Liver (tissue), 9 donors: ENCODE data around the gene CLOCK. TPM values are rescaled to one million over a fixed set of nuclear protein-coding genes. Genes with fewer than 3 reads are reported as not detected.

Experiments used
- DNase-seq: peaks from one replicate; pipeline ENCODE4 v3.0.0-alpha.2; 2017; ENCODE audit warnings: low spot score
- H3K27ac ChIP-seq, 2 donors: one replicate each; pipeline ENCODE4 v1.7.0; 2013; ENCODE audit warnings: inconsistent platforms in 2 of 2, low read length in 2 of 2, control low read depth in 1 of 2, low read depth in 1 of 2, mild to moderate bottlenecking in 1 of 2
- H3K27me3 ChIP-seq, 4 donors: one replicate each; pipeline versions ENCODE4 v1.6.1 to v1.7.0; 2013; ENCODE audit warnings: low read length in 3 of 4, inconsistent platforms in 1 of 4, mild to moderate bottlenecking in 1 of 4, moderate library complexity in 1 of 4; ENCODE audit not compliant: control insufficient read depth in 4 of 4, insufficient read depth in 4 of 4
- H3K36me3 ChIP-seq, 4 donors: one replicate each; pipeline versions ENCODE4 v1.6.1 to v1.7.0; 2013; ENCODE audit warnings: low read length in 3 of 4, mild to moderate bottlenecking in 3 of 4, low read depth in 1 of 4, moderate library complexity in 1 of 4; ENCODE audit not compliant: control insufficient read depth in 4 of 4, insufficient read depth in 3 of 4
- H3K4me1 ChIP-seq, 4 donors: one replicate each; pipeline versions ENCODE4 v1.6.1 to v1.7.0; 2013; ENCODE audit warnings: low read length in 3 of 4, mild to moderate bottlenecking in 3 of 4, moderate library complexity in 1 of 4; ENCODE audit not compliant: control insufficient read depth in 4 of 4, insufficient read depth in 4 of 4
- H3K4me3 ChIP-seq, 3 donors: one replicate each; pipeline versions ENCODE4 v1.6.1 to v1.7.0; 2013; ENCODE audit warnings: low read length in 3 of 3, control low read depth in 1 of 3, low read depth in 1 of 3, mild to moderate bottlenecking in 1 of 3
- H3K9ac ChIP-seq, 2 donors: one replicate each; pipeline ENCODE4 v1.7.0; 2013; ENCODE audit warnings: low read length in 2 of 2, mild to moderate bottlenecking in 2 of 2, moderate library complexity in 2 of 2, control low read depth in 1 of 2, low read depth in 1 of 2
- H3K9me3 ChIP-seq, 4 donors: one replicate each; pipeline versions ENCODE4 v1.6.1 to v1.7.0; 2013; ENCODE audit warnings: low read length in 3 of 4; ENCODE audit not compliant: control insufficient read depth in 4 of 4
- FOXA2 ChIP-seq: IDR thresholded peaks from 2 replicates; pipeline ENCODE4 v1.6.1; 2016; ENCODE audit warnings: antibody characterized with exemption
- GABPA ChIP-seq, 2 donors: IDR thresholded peaks in 1 of 2; conservative IDR thresholded peaks in 1 of 2; 2 replicates each; pipeline ENCODE4 v1.6.1; 2016; ENCODE audit warnings: antibody characterized with exemption in 2 of 2, mild to moderate bottlenecking in 1 of 2, moderate library complexity in 1 of 2
- HNF4A ChIP-seq, 2 donors: conservative IDR thresholded peaks; 2 replicates each; pipeline ENCODE4 v1.6.1; 2016; ENCODE audit warnings: antibody characterized with exemption in 2 of 2, mild to moderate bottlenecking in 2 of 2
- HNF4G ChIP-seq: IDR thresholded peaks from 2 replicates; pipeline ENCODE4 v1.6.1; 2016; ENCODE audit warnings: antibody characterized with exemption
- JUND ChIP-seq, 2 donors: IDR thresholded peaks; 2 replicates each; pipeline ENCODE4 v1.6.1; 2016; ENCODE audit warnings: antibody characterized with exemption in 2 of 2
- RAD21 ChIP-seq, 2 donors: IDR thresholded peaks; 2 replicates each; pipeline ENCODE4 v1.6.1; 2016; ENCODE audit warnings: antibody characterized with exemption in 2 of 2, mild to moderate bottlenecking in 2 of 2
- RXRA ChIP-seq, 2 donors: IDR thresholded peaks; 2 replicates each; pipeline ENCODE4 v1.6.1; 2017 to 2018; ENCODE audit warnings: antibody characterized with exemption in 2 of 2, mild to moderate bottlenecking in 1 of 2
- SP1 ChIP-seq: IDR thresholded peaks from 2 replicates; pipeline ENCODE4 v1.6.1; 2018; ENCODE audit warnings: antibody characterized with exemption, mild to moderate bottlenecking
- YY1 ChIP-seq: IDR thresholded peaks from 2 replicates; pipeline ENCODE4 v1.6.1; 2016; ENCODE audit warnings: antibody characterized with exemption, mild to moderate bottlenecking
- WGBS: extraction: QIAGEN DNeasy Blood & Tissue Kit; methylation state at CpG from one replicate; pipeline ENCODE4 v1.1.7; 2013; 5-methylcytosine and 5-hydroxymethylcytosine counted together
- polyA plus RNA-seq, 2 donors: library from polyadenylated mRNA; stranded (reverse) in 1 of 2; unstranded in 1 of 2; fragments of 200-250 nt in 1 of 2; fragments of >200 nt in 1 of 2; fragmentation: Nextera tagmentation in 1 of 2; extraction: Ambion mirVana in 1 of 2; gene quantifications; one replicate each; pipeline versions ENCODE4 v1.2.1 to v1.2.3, GENCODE V29; 2013 to 2015
- total RNA-seq, 2 donors: library from RNA; depleted of rRNA; stranded (reverse); fragments of >200 nt; gene quantifications; one replicate each; pipeline ENCODE4 v1.2.3, GENCODE V29; 2014
- TF ChIP-seq, protein P1 (sequence below): IDR thresholded peaks from 2 replicates; pipeline ENCODE4 v1.6.1; 2016; ENCODE audit warnings: antibody characterized with exemption, mild to moderate bottlenecking
- TF ChIP-seq, protein P2 (sequence below): IDR thresholded peaks from 2 replicates; pipeline ENCODE4 v1.6.1; 2016; ENCODE audit warnings: antibody characterized with exemption
- TF ChIP-seq, protein P3 (sequence below): IDR thresholded peaks from 2 replicates; pipeline ENCODE4 v1.6.1; 2016; ENCODE audit warnings: antibody characterized with exemption
- donor health status: healthy.
- donor health status: healthy.
- donor health status: healthy.
- donor health status: healthy.
- donor health status: healthy.

Gene CLOCK
- total and polyA plus RNA-seq, 4 donors: 5.1 to 19.4 (median 6.1) TPM

DNA sequence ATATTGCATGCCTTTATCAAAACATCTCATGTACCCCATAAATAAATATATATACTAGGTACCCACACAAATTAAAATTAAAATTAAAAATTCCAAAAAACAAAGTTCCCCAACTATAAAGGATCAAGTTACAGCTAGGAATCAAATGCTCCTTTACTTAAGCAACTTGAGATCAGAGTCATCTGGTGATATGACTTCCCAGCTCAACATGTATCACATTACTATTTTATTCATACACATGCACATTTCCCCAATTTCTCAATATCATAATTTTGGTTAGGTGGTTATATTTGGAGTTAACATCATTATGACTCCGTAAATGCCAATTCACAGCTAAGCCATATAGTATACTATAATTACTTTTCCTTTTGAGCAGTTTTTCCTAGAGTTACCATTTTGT is 60.9 kb downstream of the CLOCK start:
- H3K27ac ChIP-seq: no peak overlapping the region
- no peak overlapping the region for H3K4me3 ChIP-seq
- H3K4me1 ChIP-seq: no peaks in the 10 kb centered on the region
- DNase-seq: no peak
- no peaks in the 10 kb centered on the region for H3K27me3 ChIP-seq
- H3K9me3 ChIP-seq: no peaks in the 10 kb centered on the region
- H3K9ac ChIP-seq: no peak overlapping the region
- TF ChIP-seq, protein P1, sequence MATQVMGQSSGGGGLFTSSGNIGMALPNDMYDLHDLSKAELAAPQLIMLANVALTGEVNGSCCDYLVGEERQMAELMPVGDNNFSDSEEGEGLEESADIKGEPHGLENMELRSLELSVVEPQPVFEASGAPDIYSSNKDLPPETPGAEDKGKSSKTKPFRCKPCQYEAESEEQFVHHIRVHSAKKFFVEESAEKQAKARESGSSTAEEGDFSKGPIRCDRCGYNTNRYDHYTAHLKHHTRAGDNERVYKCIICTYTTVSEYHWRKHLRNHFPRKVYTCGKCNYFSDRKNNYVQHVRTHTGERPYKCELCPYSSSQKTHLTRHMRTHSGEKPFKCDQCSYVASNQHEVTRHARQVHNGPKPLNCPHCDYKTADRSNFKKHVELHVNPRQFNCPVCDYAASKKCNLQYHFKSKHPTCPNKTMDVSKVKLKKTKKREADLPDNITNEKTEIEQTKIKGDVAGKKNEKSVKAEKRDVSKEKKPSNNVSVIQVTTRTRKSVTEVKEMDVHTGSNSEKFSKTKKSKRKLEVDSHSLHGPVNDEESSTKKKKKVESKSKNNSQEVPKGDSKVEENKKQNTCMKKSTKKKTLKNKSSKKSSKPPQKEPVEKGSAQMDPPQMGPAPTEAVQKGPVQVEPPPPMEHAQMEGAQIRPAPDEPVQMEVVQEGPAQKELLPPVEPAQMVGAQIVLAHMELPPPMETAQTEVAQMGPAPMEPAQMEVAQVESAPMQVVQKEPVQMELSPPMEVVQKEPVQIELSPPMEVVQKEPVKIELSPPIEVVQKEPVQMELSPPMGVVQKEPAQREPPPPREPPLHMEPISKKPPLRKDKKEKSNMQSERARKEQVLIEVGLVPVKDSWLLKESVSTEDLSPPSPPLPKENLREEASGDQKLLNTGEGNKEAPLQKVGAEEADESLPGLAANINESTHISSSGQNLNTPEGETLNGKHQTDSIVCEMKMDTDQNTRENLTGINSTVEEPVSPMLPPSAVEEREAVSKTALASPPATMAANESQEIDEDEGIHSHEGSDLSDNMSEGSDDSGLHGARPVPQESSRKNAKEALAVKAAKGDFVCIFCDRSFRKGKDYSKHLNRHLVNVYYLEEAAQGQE: no peak
- TF ChIP-seq, protein P2, sequence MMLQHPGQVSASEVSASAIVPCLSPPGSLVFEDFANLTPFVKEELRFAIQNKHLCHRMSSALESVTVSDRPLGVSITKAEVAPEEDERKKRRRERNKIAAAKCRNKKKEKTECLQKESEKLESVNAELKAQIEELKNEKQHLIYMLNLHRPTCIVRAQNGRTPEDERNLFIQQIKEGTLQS: no peak
- TF ChIP-seq GABPA (IDR thresholded peaks at IDR 0.05 in 1 of 2, conservative IDR thresholded peaks at IDR 0.05 in 1 of 2) (no peak), FOXA2 (no peak)
- WGBS: 97% methylated on average over 1 of the region's 1 CpG
- H3K36me3 ChIP-seq: peaks cover 0 to 16% (median 0%) of the 10 kb centered on the region in 4 donors

DNA sequence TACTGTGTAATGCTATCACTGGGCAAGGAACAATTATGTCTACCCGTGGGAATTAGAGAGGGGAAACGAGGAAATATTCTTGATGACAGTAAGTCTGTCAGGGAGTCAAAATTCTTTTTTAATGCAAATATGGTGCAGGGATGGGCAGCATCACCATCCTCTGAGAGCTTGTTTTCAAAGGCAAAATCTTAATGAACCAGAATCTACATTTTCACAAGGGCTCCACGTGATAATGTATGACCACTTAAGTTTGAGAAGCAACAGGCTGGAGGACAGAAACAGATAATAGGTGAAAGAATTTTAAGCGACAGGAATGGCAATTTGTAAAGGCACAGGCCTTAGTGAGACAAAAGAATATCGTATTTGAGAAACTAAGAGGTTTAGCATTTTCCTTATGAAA is 63.4 kb downstream of the CLOCK start:
- 90% methylated on average over 5 of the region's 5 CpGs for WGBS
- H3K27me3 ChIP-seq: no peaks in the 10 kb centered on the region
- H3K36me3 ChIP-seq: peaks cover 0 to 12% (median 3%) of the 10 kb centered on the region in 4 donors
- no peak for DNase-seq
- no peak for TF ChIP-seq HNF4A (conservative IDR thresholded peaks at IDR 0.05)
- TF ChIP-seq, protein P1: no peak
- TF ChIP-seq HNF4G: no peak
- TF ChIP-seq, protein P3, sequence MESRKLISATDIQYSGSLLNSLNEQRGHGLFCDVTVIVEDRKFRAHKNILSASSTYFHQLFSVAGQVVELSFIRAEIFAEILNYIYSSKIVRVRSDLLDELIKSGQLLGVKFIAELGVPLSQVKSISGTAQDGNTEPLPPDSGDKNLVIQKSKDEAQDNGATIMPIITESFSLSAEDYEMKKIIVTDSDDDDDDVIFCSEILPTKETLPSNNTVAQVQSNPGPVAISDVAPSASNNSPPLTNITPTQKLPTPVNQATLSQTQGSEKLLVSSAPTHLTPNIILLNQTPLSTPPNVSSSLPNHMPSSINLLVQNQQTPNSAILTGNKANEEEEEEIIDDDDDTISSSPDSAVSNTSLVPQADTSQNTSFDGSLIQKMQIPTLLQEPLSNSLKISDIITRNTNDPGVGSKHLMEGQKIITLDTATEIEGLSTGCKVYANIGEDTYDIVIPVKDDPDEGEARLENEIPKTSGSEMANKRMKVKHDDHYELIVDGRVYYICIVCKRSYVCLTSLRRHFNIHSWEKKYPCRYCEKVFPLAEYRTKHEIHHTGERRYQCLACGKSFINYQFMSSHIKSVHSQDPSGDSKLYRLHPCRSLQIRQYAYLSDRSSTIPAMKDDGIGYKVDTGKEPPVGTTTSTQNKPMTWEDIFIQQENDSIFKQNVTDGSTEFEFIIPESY: no peak
- TF ChIP-seq SP1: no peak
- TF ChIP-seq RXRA (IDR thresholded peaks at IDR 0.05): no peak
- no peak for TF ChIP-seq GABPA (IDR thresholded peaks at IDR 0.05 in 1 of 2, conservative IDR thresholded peaks at IDR 0.05 in 1 of 2)
- no peak for TF ChIP-seq JUND (IDR thresholded peaks at IDR 0.05)
- no peak for TF ChIP-seq RAD21 (IDR thresholded peaks at IDR 0.05)
- TF ChIP-seq YY1: no peak
- H3K4me1 ChIP-seq: no peaks in the 10 kb centered on the region
- no peak overlapping the region for H3K4me3 ChIP-seq
- no peak overlapping the region for H3K9ac ChIP-seq
- H3K9me3 ChIP-seq: no peaks in the 10 kb centered on the region
- no peak overlapping the region for H3K27ac ChIP-seq
